Measurements from ENCODE around the gene HORMAD2.
"Not testable (repeated sequence)": the region's sequence is repeated elsewhere in the genome, so short reads cannot be mapped to it uniquely, and the experiment has no call there.

HORMAD2 gene

DNA sequence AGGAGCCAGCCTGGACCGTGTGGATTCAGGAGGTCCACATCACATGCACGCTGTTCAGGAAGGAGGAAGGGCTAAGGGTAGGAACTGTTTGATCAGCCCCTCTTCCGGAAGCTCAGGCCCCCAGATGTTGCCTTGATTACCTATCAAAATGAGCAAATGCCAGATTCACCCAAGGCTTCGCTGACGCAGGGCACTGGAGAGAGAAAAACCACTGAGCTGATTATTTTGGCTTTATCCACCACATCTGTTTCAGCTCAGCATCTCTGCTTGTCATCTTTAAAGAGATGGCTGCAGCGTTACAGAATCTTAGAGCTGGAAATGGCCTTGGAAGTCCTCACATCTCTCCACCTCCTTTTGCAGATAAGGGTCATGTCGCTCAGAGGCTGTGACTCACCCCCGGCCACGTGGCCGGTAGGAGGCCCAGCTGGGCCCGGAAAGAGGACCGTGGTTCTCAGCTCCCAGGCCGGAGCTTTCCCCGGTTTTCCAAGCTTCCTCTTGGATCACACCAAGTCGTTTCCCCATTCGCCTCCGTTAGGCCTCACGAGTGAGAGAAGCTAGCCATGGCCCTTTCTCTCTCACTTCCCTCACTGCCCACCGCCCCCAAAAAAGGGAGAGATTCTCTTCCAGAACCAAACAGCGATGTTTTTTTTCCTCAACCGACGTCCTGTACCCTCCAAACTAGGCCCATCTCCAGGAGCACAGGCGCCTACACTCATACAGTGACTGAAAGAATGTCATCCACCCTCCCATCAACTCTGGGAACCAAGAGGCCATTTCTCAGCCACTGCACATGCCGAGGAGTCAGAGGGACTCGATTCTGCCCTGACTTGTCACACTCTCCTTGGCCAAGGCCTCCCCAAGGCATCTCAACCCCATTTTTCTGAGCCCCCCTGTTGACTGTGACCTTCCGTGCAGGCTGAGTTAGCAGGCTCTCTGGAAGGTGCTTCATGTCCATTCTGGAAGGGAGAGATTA lies 128.7 kb downstream of the HORMAD2 start:
- no peak for DNase-seq (ENCODE audit: low read depth in 2 of 3, low spot score in 2 of 3)

DNA sequence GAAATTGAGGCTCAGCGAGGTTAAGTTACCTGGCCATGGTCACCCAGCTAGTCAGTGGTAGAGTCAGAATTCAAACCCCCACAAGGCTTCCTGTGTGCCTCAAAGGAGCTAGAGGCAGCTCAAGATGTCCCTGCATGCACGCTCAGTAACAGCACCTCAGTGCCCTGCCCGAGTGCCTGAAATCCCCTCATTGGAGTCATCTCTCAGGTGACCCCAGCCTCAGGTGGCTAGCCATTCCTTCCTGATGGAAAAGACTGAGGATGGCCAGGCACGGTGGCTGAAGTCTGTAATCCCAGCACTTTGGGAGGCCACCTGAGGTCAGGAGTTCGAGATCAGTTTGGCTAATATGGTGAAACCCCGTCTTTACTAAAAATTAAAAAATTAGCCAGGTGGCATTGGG lies 129.4 kb downstream of the HORMAD2 start:
- DNase-seq (ENCODE audit: low read depth in 2 of 3, low spot score in 2 of 3): no peak

DNA sequence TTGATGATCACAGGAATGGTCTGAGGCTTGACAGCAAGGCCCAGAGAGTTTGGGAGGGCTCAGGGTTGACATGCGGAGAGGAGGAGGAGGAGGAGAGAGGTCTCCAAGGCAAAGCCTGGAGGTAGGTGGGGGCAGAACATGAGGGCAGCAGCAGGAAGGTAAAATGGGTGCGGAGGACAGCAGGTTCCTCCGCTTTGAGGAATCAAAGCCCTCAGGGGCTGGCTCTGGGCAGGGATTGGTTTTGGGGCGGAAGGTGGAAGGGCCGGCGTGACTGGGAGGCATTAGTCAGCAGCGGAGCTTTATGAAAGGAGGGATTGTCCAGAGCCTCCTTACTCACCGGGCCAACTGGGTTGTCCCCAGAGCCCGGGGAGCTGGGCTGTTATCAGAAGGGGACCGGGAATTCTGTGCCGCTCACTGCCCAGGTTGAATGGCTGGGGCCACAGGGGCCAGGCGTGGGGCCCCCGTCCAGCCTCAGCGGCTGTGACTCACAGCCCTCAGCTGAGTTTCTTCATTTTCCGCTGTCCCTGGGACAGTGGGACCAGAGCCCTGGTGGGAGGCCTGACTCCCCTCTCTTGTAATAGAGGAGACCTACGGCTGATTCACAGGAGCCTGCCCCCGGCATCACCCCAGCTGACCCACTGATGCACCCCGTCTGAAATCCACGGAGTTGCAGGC lies 130.1 kb downstream of the HORMAD2 start:
- no peak for DNase-seq (ENCODE audit: low read depth in 2 of 3, low spot score in 2 of 3)

DNA sequence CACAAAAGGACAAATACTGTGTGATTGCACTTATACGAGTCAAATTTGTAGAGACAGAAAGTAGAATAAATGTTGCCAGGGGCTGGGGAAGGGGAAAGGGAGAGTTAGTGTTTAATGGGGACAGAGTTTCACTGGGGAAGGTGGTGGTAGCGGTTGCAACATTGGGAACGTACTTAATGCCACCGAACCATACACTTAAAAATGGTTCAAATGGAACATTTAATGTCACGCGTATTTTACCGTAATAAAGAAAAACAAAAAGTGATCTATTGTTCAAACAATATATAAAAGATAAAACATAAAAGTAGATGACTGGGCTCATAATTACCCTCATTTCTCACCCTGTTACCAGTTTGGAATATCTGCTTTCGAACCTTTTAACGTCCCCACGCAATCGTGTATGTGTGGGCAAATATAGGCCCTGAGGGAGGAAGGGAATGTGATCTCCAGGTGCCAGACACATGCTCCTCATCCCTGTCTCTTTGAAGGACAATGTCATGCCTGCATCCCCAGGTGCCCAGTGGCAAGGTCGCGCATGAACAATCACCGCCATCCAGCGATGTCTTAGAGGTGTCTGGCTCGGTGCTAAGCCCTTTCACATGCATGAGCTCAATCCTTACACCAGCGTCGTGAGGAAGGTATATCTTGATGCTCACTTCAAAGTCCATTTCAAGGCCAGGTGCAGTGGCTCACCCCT lies 131.0 kb downstream of the HORMAD2 start:
- DNase-seq (ENCODE audit: low read depth in 2 of 3, low spot score in 2 of 3): no peak

DNA sequence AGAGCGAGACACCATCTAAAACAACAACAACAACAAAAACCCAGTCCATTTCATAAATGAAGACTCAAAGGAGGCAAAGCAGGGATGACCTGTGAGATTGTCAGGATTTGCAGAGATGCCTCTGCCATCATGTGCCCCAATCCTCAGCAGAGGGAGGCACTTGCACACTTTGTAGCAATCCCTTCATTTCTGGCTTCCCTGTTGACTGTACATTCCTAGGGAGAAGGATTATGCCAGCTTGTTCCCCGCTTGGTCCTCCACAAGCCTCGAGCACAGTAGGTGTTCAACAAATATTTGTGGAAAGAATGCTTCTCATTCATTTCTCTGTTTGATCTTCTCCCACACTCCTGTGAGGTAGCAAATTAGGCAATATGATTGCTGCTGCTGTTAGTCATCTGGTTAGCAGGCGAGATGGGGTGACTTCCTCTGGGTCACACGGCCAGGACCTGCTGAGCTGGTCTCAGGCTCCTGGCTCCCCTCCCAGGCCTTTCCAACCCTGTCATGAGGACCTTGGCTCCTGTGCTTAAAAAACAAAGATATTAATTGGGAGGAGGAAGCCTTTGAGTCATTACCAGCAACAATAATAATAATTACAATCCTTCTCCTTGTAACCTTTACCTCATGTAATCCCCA lies 132.2 kb downstream of the HORMAD2 start:
- DNase-seq (ENCODE audit: low read depth in 2 of 3, low spot score in 2 of 3): no peak

DNA sequence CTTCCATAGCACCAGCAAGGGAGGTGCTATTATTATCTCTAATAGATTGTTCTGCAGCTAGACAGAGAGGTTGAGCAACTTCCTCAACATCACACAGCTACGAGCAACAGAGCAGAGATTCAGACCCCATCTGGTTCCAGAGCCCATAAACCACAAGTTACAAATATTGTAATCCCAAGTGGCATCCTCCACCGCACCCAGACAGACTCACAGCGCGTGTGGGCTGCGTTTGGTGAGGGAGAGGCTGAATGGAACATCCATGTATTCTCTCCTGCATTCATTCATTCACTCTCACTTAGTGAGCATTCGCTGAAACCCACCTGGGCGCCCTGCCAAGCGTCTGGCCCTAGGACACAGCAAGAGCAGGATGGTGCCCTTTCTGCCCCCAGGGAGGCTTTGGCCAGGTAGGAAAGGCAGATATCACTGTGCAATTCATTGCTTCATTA lies 132.8 kb downstream of the HORMAD2 start:
- DNase-seq (ENCODE audit: low read depth in 2 of 3, low spot score in 2 of 3): no peak

DNA sequence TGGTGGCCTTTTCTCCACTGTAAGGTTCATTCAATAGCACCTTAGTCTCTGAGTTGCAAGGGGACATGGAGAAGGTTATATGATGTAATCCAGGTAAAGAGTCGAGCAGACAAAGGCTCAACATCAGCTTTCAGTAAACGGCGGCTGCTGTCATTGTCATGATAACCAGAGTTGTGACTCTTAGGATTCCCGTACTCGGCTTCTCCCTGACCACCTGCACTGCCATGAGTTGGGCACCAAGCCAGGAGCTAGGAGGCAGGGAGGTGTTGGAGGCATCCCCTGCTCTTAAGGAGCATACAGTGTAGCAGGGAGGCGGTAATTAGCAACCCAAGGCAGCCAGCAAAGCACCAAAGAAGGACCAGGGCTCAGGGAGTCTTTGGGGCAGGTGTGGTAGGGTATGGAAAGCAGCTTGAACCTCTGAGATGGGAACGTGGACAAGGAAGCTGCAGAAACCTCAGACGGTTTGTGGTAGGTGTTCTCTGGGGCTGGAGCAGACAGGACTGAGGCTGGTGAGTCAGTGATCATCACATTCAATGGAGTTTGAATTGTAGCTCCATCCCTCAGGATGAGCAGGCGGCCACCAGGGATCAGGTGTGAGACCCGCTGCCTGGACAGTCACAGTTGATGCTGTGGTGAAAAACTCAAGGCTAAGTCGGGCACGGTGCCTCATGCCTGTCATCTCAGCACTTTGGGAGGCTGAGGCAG lies 134.6 kb downstream of the HORMAD2 start:
- no peak for DNase-seq (ENCODE audit: low read depth in 2 of 3, low spot score in 2 of 3)

DNA sequence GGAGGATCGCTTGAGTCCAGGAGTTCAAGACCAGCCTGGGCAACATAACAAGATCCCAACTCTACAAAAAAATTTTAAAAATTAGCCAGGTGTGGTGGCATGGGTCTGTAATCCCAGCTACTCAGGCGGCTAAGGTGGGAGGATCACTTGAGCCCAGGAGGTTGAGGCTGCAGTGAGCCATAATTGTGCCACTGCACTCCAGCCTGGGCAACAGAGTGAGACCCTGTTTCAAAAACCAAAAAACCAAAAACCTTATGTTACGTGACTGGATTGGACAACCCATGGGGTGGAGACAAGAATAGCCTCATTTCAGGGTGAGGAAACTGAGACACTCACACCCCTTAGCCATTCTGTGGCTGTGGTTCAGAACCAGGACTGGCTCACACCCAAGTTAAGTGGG lies 136.0 kb downstream of the HORMAD2 start:
- not testable (repeated sequence) for DNase-seq (ENCODE audit: low read depth in 2 of 3, low spot score in 2 of 3)

DNA sequence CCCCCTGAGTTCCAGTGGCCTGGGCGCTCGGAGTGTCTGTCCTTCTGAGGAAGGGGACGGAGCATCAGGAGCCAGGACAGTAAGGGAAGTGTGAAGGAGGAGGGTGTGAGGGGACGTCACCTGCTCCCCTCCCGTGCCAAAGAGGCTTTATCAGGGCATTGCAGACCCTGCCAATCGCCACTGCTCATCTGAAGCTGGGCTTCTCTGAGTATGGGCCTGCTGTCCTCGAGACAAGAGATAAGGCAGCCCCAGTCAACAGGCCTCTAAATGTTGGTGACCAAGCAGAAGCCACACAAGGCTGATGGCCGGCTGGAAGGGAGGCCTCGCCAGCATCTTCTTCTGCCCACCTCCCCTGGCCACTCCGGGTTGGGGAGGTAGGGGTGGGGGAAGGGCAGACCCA lies 136.4 kb downstream of the HORMAD2 start:
- no peak for DNase-seq (ENCODE audit: low read depth in 2 of 3, low spot score in 2 of 3)

DNA sequence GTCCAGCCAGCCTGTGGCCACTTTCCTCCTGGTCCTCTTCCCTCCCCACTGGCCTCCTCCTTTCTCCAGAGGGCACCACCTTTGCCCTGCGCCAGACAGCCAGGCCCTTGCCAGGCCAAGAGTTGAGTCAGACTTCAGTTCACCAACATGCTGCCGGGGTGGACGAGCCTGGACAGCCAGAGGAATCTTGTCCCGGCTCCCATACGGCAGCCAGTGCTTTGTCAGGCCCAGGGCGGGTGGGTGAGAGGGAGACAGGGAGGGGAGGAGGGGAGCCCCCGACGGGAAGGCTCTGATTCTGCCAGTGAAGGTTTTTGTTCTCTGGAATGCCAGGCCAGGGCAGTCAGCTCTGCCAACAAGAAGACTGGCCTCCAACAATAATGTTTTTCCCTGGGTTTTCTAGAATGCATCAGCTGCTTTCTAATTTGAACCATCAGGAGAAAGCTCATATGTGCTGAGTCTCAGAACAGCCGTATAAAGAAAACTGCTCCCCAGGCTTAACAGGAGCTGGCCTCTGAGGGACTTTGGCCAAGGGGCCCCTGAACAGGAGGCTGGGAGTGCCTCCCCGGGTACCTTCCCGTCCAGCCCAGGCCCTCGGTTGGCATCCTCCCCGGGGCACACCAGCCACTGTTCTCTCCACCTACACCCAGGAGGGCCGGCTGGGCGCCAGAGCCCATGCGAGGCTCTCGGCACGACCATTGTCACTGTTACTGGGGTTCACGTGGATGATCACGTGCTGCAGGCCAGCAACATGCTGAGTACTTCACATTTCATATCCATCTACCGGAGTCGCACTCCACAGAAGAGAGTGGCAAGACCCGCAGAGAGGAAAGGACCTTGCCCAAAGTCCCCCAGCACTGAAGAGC lies 137.7 kb downstream of the HORMAD2 start:
- no peak for DNase-seq (ENCODE audit: low read depth in 2 of 3, low spot score in 2 of 3)

DNA sequence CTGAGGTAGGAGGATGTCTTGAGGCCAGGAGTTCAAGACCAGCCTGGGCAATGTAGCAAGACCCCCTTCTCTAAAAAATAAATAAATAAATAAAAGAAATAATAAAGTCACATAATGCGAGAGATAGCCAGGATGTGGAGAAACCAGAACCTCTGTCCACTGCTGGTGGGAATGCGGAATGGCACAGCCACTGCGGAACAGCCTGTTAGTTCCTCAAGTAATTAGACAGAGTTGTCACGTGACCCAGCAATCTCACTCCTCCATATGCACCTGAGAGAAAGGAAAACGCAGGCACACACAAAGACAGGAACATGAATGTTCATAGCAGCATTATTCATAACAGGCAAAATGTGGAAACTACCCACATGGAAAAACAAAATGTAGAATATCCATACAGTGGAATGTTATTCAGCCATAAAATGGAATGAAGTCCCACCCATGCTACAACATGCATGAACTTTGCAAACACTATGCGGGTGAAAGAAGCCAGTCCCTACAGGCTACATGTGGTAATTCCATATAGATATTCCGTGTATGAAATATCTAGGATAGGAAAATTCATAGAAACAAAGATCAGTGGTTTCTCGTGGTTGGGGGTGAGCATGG lies 138.9 kb downstream of the HORMAD2 start:
- no peak for DNase-seq (ENCODE audit: low read depth in 2 of 3, low spot score in 2 of 3)

DNA sequence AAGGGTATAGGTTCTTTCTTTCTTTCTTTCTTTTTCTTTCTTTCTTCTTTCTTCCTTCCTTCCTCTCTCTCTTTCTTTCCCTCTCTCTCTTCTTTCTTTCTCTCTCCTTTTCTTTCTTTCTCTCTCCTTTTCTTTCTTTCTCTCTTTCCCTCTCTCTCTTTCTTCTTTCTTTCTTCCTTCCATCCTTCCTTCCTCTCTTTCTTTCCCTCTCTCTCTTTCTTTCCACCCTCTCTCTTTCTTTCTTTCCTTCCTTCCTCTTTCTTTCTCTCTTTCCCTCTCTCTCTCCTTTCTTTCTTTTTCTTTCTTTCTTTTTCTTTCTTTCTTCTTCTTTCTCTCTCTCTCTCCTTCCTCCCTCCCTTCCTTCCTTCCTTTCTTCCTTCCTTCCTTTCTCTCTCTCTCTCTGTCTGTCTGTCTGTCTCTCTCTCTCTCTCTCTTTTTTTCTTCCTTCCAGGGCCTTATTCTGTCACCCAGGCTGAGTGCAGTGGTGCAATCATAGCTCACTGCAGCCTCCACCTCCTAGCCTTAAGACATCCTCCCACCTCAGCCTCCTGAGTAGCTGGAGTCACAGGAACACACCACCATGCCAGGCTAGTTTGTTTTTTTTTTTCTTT lies 139.5 kb downstream of the HORMAD2 start:
- no peak for DNase-seq (ENCODE audit: low read depth in 2 of 3, low spot score in 2 of 3)

DNA sequence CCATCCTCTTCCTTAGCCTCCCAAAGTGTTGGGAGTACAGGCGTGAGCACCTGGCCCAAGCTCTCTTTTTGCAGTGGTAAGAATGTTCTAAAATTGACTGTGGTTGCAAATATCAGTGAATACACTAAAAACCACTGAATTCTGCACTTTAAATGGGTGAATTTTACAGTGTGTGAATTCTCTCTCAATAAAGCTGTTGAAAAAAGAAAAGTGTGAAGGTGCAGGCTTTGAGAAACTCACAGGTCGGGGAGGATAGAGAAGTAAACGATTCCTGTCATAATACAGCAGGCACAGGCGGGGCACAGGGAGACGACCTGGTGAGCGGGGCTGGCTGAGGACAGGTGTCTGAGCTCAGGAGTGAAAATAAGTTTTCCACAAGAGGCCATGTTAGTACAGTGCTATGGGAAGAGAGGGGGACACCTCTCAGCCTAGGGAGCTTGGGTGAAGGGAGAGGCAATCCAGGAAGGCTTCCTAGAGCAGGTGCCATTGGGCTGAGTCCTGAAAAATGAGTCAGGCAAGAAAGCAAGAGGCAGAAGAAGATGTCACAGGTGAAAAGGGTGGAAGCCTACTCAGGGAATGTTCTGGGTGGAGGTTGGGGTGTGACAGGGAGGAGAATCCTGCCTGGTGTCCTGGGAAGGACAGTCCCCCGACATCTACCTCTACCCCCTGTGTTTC lies 140.2 kb downstream of the HORMAD2 start:
- no peak for DNase-seq (ENCODE audit: low read depth in 2 of 3, low spot score in 2 of 3)

DNA sequence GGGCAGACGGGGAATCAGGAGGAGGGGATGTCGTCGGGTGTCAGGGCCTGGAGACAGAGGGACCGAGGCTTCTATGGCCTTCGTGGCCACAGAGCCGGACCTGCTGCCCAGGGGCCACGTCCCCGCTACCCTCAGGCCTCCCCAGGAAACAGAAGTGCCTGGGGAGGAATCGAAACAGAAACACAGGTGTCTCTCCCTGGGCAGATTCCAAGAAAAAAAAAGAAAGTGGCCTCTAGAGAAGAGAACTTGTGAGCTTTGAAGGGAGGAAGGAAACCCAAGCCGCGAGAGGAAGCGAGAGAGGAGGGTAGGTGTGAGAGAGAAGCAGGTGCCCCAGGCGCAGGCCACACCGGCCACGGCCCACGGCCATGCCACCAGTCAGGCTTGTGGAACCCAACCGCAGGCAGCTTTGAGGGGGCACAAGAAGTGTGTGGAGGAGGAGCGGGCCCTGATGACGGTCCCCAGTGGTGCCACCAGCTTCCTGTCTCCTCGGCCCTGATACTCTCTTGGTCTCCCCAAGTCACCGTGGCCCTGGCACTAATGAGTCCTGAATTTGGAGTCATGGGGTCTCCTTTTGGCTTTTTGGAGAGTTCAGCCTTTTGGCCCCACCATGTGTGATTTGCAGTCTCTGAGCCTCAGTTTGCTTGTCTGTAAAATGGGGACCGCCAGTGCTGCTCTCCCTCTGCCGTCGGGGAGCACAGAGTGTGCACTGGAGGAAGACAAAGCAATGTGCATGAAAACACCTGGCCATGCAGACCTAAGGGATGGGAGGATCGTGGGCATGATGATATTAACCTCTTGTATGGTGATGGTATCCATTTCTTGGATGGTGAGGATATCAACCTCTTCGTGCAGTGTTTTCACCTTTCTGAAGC lies 141.1 kb downstream of the HORMAD2 start:
- peak in 2 of 3 experiments; percentile 39 to 45 for DNase-seq (ENCODE audit: low read depth in 2 of 3, low spot score in 2 of 3)

DNA sequence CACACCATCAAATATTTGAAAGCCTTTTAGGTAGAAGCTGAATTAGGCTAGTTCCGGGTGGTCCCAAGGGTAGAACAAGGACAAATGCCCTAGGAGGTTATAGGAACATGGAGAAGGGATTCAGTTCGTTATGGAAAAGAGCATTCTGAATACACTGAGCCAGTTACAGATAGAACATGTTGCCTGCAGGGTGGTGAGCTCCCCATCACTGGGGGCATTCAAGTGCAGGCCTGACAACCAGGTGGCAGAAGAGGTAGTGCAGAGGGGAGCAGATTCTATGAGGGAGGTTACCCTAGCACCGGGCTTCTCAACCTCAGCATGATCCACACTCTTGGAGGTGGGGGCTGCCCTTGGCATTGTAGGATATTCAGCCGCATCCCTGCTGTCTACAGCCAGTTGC lies 142.1 kb downstream of the HORMAD2 start:
- no peak for DNase-seq (ENCODE audit: low read depth in 2 of 3, low spot score in 2 of 3)

DNA sequence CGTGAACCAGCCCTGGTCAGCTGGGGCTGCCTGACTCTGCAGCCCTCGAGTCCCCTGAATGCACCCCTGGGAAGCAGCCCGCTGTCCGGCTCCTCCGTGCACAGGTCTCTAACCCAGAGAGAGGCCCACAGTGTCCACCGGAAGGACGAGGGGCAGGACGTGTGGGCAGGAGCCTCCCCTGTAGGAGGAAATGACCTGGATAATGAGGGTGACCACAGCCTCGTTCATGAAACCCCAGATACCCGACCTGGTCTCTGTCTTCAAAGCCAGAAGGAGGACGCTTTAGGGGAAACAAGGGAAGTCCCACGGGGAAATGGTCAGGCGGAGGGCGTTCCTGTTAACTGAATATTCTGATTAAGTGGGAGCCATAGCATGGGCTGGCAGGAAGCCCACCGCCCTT lies 143.0 kb downstream of the HORMAD2 start:
- no peak for DNase-seq (ENCODE audit: low read depth in 2 of 3, low spot score in 2 of 3)

DNA sequence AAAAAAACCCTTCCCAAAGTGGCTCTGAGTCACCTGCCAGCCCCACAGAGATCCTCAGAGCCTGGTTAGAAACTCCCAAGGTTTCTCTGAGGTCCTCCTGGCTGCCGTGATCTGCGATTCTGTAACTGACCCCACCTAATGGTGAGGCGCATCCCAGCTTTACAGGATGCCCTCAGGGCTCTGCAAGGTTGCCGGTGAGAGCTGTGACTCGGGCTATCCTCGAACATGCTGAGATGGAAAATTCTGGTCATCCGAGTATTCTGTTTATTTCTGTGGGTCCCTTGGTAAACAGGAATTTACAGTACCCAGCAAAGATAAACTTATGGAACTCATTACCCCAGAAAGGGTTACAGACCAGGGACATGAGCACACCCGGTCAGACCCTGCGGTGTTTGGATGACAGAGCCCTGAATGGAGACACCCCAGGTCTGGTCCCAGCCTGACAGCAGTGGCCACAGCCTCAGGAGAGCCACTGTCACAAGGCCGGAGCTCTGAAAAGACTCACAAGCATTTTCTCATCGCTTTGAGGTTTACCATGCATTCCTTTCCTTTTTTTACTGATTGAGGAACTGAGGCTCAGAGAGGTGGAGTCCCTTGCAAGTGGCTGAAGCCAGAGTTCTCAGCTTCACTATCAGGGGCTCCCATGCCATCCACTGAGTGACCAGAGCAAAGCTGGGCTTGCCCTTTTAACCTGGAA lies 144.0 kb downstream of the HORMAD2 start:
- DNase-seq (ENCODE audit: low read depth in 2 of 3, low spot score in 2 of 3): no peak

All from activated CD8-positive, alpha-beta memory T cell treated with anti-CD3 and anti-CD28 coated beads for 48 hours (primary cell).